ENCODE measurements around the gene WDR77. TPM values are rescaled to one million over a fixed set of nuclear protein-coding genes. Genes with fewer than 3 reads are reported as not detected.

Gene WDR77
- total RNA-seq, 2 experiments from 2014 or later = 12.4 to 15.1 TPM

- ATAC-seq (ENCODE audit: poor library complexity) (no peak), DNase-seq (no peak)
- intact Hi-C loops (cut with DNase I, micrococcal nuclease) = loop anchor here in 1 of 2 experiments (10.0 kb wide), 1 partner anchor 289 kb away; no protein-coding TSS in a partner anchor
- H3K36me3 ChIP-seq (ENCODE audit: insufficient read depth, low read length) = peaks cover 12% of the 10 kb centered on the region
- H3K27ac Mint-ChIP-seq = peak overlapping the region; percentile 96
- peak overlapping the region; percentile 57 for H3K4me3 ChIP-seq (ENCODE audit: low read length)
- POLR2A ChIA-PET = interaction anchor here (0.7 to 7.7 kb wide), 15 partner anchors 10 to 512 kb away, joined by 3 to 81 read pairs (median 5); partner anchors contain the start of genes DDX20, LRIF1, RAP1A and WDR77
- peaks cover 65% of the 10 kb centered on the region for H3K4me1 ChIP-seq (ENCODE audit: insufficient read depth, low read length)
- no peaks in the 10 kb centered on the region for H3K27me3 ChIP-seq (ENCODE audit: control insufficient read depth in 1 of 2, insufficient read depth in 2 of 2, low read length in 2 of 2)
- H3K9me3 ChIP-seq (ENCODE audit: control insufficient read depth in 1 of 2, insufficient read depth in 1 of 2, low read length in 2 of 2) = no peaks in the 10 kb centered on the region
- H3K4me3 Mint-ChIP-seq = peak overlapping the region; percentile 95
- H3K27me3 Mint-ChIP-seq = no peaks in the 10 kb centered on the region
- H3K27ac ChIP-seq (ENCODE audit: low read depth in 1 of 2, low read length in 2 of 2) = peak overlapping the region; percentile 42 to 61
- H3K9me3 Mint-ChIP-seq = no peaks in the 10 kb centered on the region
- H3K36me3 Mint-ChIP-seq (ENCODE audit: low read depth) = peaks cover 33% of the 10 kb centered on the region
- no peak for TF ChIP-seq CTCF (IDR thresholded peaks at IDR 0.05)
- CTCF ChIA-PET = interaction anchor here (1.3 to 2.2 kb wide), 3 partner anchors 26 to 76 kb away, joined by 3 to 7 read pairs (median 5); no protein-coding TSS in a partner anchor
- peaks cover 67% of the 10 kb centered on the region for H3K4me1 Mint-ChIP-seq (ENCODE audit: low read depth)
Observed at GRCh38 chr1:111476214-111476613, 27.2 kb upstream of the WDR77 start.

GRCh38 chr1:111475701-111476100 lies 26.6 kb upstream of the WDR77 start:
- H3K4me1 ChIP-seq (ENCODE audit: insufficient read depth, low read length) = peaks cover 67% of the 10 kb centered on the region
- DNase-seq (peak in 2 of 14 experiments; percentile 26 to 53), ATAC-seq (ENCODE audit: poor library complexity) (no peak)
- peak overlapping the region; percentile 57 for H3K4me3 ChIP-seq (ENCODE audit: low read length)
- ChIA-PET CTCF (interaction anchor here (1.2 to 2.2 kb wide), 3 partner anchors 20 to 76 kb away, joined by 3 to 5 read pairs (median 3); no protein-coding TSS in a partner anchor), POLR2A (interaction anchor here (0.7 to 7.7 kb wide), 6 partner anchors 18 to 280 kb away, joined by 3 to 81 read pairs (median 8); partner anchors contain the start of genes DDX20 and WDR77)
- peak overlapping the region; percentile 95 for H3K4me3 Mint-ChIP-seq
- no peak for TF ChIP-seq CTCF (IDR thresholded peaks at IDR 0.05)
- intact Hi-C loops (cut with DNase I, micrococcal nuclease) = loop anchor here in 1 of 2 experiments (10.0 kb wide), 1 partner anchor 289 kb away; no protein-coding TSS in a partner anchor
- H3K4me1 Mint-ChIP-seq (ENCODE audit: low read depth) = peaks cover 65% of the 10 kb centered on the region
- H3K27ac ChIP-seq (ENCODE audit: low read depth in 1 of 2, low read length in 2 of 2) = peak overlapping the region; percentile 42 to 61
- no peaks in the 10 kb centered on the region for H3K9me3 ChIP-seq (ENCODE audit: control insufficient read depth in 1 of 2, insufficient read depth in 1 of 2, low read length in 2 of 2)
- no peaks in the 10 kb centered on the region for H3K27me3 Mint-ChIP-seq
- peaks cover 33% of the 10 kb centered on the region for H3K36me3 Mint-ChIP-seq (ENCODE audit: low read depth)
- peak overlapping the region; percentile 96 for H3K27ac Mint-ChIP-seq
- H3K27me3 ChIP-seq (ENCODE audit: control insufficient read depth in 1 of 2, insufficient read depth in 2 of 2, low read length in 2 of 2) = no peaks in the 10 kb centered on the region
- peaks cover 12% of the 10 kb centered on the region for H3K36me3 ChIP-seq (ENCODE audit: insufficient read depth, low read length)
- H3K9me3 Mint-ChIP-seq = no peaks in the 10 kb centered on the region

- Mint-ChIP-seq H3K9me3 (no peaks in the 10 kb centered on the region), H3K4me1 (ENCODE audit: low read depth) (peaks cover 54% of the 10 kb centered on the region), H3K27ac (peak overlapping the region; percentile 96), H3K36me3 (ENCODE audit: low read depth) (peaks cover 33% of the 10 kb centered on the region), H3K27me3 (no peaks in the 10 kb centered on the region), H3K4me3 (peak overlapping the region; percentile 95)
- Histone ChIP-seq H3K36me3 (ENCODE audit: insufficient read depth, low read length) (peaks cover 12% of the 10 kb centered on the region), H3K9me3 (ENCODE audit: control insufficient read depth in 1 of 2, insufficient read depth in 1 of 2, low read length in 2 of 2) (no peaks in the 10 kb centered on the region), H3K27me3 (ENCODE audit: control insufficient read depth in 1 of 2, insufficient read depth in 2 of 2, low read length in 2 of 2) (no peaks in the 10 kb centered on the region), H3K4me1 (ENCODE audit: insufficient read depth, low read length) (peaks cover 76% of the 10 kb centered on the region), H3K27ac (ENCODE audit: low read depth in 1 of 2, low read length in 2 of 2) (peak overlapping the region; percentile 42 to 56), H3K4me3 (ENCODE audit: low read length) (peak overlapping the region; percentile 57)
- POLR2A ChIA-PET = interaction anchor here (0.6 to 7.7 kb wide), 5 partner anchors 26 to 602 kb away, joined by 3 to 81 read pairs (median 4); partner anchors contain the start of gene WDR77
- no peak for TF ChIP-seq CTCF (IDR thresholded peaks at IDR 0.05)
- ATAC-seq (ENCODE audit: poor library complexity) (no peak), DNase-seq (no peak)
- CTCF ChIA-PET = interaction anchor here (1.2 to 1.3 kb wide), 2 partner anchors 21 to 33 kb away, joined by 3 read pairs; no protein-coding TSS in a partner anchor
- intact Hi-C loops (cut with DNase I, micrococcal nuclease) = loop anchor here (5.0 to 10.0 kb wide), 3 partner anchors 33 to 290 kb away; no protein-coding TSS in a partner anchor
Observed at GRCh38 chr1:111474521-111474920, 25.5 kb upstream of the WDR77 start.
